ENCODE measurements around the gene COL23A1.
A peak's percentile ranks its signal among the peaks of the same experiment; 100 is the strongest.
"Not testable (repeated sequence)": the region's sequence is repeated elsewhere in the genome, so short reads cannot be mapped to it uniquely, and the experiment has no call there.

COL23A1 gene

DNA sequence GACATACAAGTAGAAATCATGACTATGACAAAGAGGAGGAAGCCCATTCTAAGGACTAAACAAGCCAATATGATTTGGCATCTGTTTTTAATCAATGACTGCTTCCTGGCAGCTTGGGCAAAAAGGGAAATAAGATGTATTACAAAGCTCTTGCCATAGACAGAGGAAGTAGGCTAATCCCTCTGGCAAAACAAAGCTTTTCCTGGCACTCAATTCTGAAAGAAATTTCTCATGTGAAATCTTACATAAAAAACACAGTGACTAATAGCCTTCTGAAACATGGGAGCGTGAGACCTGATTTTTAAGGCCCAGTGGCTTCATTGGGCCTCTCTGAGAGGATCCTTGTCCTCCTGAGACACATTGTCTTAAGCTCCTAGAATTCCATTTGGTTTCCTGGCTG, 93.6 kb downstream of the COL23A1 start:
- DNase-seq = peak; percentile 61

DNA sequence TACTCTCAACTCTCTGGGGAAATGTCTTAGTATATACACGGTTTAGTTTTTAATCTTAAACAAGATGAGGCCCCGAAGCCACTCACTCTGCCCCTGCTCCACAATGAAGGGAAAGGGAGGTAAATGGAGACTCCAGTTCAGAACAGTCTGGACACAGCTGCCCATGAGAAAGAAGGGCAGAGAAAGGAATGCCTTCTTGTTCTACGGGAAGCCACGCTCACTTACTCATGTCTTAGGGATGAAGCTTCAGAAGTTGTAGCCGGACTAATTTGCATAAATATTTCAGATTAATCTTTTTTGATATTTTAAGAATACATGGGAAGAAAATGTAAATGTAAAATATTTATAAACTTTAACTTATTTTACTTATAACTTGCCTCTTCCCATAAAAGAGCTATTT, 94.0 kb downstream of the COL23A1 start:
- peak; percentile 20 for DNase-seq

GRCh38 chr5:178495706-178496105, 94.5 kb downstream of the COL23A1 start:
- DNase-seq = no peak

DNA sequence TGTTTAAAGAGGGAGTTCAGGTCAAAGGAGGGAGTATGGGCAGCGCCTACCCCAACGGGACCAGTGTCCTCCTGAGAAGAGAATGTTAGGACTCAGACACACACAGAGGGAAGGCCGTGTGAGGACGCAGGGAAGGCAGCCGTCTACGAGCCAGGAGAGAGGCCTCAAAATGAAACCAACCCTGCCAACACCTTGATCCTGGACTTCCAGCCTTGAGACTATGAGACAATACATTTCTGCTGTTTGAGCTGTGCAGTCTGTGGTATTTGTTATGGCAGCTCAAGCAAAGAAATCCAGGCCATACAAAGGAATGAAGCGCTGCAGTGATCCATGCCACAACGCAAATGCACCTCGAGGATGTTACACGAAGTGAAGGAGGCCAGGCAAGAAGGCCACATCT, 97.9 kb downstream of the COL23A1 start:
- DNase-seq = no peak

GRCh38 chr5:178490935-178491652, 99.1 kb downstream of the COL23A1 start:
- DNase-seq = no peak

DNA sequence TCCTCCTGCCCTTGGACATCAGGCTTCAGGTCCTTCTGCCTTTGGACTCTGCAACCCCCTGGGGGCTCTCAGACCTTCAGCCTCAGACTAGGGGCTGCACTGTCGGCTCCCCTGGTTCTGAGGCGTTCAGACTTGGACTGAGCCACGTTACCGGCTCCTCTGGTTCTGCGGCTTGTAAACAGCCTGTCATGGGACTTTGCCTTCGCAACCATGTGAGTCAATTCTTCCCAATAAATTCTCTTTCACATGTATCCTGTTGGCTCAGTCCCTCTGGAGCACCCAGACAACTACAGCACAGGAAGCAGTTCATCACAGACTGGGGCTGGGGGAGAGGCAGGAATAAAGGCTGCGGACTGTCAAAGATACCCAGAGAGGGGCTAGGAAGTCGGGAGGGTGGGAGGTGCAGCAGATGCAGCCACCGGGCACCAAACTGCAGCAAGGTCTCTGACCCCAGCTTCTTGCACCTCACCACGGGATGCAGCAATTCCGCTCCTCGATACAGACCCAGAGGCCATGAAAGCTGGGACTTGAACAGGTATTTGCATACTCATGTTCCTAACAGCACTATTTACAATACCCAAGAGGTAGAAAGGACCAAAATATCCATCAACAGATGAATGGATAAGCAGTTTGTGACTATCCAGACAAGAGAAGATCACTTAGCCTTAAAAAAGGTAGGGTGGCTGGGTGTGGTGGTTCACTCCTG, 100.8 kb downstream of the COL23A1 start:
- DNase-seq = no peak

DNA sequence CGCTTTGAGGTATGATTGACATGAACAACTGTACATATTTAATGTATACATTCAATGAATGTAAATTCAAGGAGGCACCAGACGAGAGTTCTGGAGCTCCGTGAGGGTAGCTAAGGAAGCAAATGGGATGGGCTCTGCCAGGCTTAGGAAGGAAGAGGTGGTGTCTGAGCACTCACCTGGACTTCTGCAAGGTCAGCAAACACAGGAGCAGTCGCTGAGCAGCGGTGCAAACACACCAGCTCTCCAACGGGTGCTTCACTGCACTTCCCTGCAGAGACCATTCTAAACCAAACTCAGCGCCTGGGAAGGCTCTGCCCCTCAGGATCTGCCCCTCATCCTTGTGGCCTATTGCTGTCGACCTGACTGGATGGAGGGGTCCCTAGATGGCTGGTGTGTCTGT, 101.5 kb downstream of the COL23A1 start:
- DNase-seq = no peak

- DNase-seq = no peak
Measured at GRCh38 chr5:178487911-178488600, 102.1 kb downstream of the COL23A1 start.

GRCh38 chr5:178486878-178487512, 103.2 kb downstream of the COL23A1 start:
- DNase-seq = not testable (repeated sequence)

DNA sequence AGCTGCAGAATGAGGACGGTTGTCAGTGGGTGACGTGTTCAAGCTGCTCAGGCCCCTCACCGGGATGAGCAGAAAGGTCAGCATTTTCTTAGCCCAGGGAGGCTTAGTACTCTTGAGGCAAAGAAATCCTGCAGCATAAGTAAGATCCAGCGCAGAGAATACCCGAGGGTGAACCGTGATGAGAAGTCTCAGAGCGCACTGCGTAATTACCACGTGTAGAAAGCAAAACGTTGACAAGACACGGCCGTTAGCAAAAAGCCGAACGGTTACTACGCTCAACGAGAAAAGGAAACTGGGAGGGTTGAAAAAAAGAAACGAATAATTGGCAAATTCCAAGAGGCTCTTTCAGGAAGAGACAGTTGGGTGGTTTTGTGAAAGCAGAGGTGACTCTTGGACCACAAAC, 104.0 kb downstream of the COL23A1 start:
- DNase-seq = no peak

DNA sequence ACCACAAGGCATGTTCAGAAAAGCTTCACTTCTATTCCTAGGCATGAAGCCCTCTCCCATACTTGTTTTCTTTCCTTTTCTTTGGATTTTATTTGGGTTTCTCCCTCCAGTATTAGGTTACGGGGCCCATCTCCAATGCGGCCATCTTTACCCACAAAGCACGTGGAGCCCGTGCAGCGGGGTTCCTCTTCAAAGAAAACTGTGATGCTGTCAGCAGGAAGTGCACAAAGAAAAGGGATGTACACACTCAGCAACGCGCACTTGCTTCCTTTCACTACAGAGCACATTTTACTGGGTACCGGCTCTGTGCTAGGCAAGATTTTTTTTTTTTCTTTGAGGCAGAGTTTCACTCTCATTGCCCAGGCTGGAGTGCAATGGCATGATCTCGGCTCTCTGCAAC, 106.6 kb downstream of the COL23A1 start:
- peak; percentile 32 for DNase-seq

DNA sequence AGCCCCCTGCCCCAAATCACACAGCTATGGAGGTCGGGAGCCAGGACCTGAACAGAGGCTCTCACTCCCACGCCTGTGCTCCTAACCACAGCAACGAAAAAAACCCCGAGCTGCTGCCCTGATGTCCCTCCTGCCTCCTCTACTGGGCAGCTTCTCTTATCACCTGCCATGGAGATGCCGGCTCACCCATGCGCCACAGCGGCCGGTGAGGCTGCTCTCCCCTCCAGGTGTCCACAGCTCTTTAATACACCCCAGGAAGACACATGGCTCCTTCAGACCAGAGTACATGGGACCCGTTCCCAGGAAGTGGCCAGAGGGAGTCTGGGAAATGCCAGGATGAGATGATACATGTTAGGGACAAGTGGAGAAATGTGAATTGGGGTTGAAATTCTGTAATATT, 110.9 kb downstream of the COL23A1 start:
- no peak for DNase-seq

DNA sequence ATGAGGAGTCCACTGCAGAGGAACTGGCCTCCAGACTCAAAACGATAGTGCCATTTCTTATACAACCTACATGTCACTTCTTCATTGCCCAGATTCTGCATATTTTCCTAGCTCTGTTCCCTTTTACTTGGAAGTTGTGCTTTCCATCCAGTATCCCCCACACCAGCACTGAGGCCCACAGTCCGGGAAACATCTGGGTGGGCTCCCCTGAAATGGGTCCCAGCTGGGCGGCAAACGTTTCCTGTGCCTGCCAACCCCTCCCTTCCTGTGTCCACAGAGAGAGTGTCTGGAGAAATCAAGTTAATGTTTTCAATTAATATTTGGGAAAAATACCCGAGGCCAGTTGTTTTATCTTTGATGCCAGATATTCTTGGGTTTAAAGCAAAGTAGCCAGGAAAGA, 111.8 kb downstream of the COL23A1 start:
- DNase-seq = no peak

DNA sequence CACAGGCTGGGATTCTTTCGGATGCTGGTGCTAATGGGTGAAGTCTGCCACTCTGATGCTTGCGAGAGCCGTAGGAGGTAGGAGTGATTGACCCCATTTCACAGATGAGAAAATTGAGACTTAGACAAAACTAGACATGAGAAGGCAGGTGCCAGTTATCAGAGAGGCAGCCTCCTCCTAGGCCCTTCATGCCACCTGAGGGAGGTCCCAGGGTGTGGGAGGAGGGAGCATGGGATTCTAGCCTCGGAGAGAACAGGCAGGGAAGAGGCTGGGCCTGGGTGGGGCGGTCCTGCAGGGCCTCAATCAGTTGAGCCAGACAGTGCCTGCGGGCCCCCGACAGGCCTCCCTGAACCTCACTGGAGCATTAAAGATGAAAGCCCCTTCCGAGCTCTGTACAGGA, 112.4 kb downstream of the COL23A1 start:
- no peak for DNase-seq

- DNase-seq = peak; percentile 72
Measured at GRCh38 chr5:178476972-178477754, 113.0 kb downstream of the COL23A1 start.

- DNase-seq = no peak
Measured at GRCh38 chr5:178476531-178476930, 113.7 kb downstream of the COL23A1 start.

DNA sequence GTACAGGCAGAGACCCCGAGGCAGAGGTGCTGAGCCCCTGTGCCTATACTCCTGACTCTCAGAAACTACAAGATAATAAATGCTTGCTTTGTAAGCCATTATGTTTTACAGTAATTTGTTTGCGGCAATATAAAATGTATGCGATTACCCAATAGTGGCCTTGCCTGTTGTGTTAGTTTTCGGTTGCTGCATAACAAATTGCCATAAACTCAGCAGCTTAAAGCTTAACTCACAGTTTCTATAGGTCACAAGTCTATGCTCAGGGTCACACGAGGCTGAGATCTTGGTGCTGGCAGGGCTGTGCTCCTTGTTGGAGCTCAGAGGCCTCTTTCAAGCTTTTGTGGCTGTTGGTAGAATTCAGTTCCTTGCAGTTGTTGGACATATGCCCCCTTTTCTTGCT, 114.8 kb downstream of the COL23A1 start:
- no peak for DNase-seq

- DNase-seq = peak; percentile 61
Measured at GRCh38 chr5:178474562-178475184, 115.5 kb downstream of the COL23A1 start.

GRCh38 chr5:178473854-178474253, 116.3 kb downstream of the COL23A1 start:
- no peak for DNase-seq

- DNase-seq = no peak
Measured at GRCh38 chr5:178472138-178472537, 118.1 kb downstream of the COL23A1 start.

DNA sequence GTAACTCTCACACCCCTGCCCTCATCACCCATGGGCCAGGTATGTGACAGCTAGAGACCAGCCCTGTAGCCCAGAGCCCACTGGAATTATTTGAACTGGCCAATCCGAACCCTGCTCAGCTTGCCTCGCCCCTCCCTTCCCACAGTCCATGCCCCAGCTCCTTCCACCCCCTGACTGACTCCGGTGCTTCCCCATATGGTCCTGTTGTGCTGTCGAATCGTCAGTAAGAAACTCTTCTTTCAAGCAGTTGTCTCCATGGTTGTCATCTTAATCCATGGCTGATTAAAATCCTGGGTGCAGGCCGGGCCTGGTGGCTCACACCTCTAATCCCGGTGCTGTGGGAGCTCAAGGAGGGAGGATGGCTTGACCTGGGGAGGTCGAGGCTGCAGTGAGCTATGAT, 118.5 kb downstream of the COL23A1 start:
- DNase-seq = no peak

GRCh38 chr5:178470760-178471025, 119.5 kb downstream of the COL23A1 start:
- no peak for DNase-seq
